HL-60 (cell line): ENCODE data around the gene DCN.

Source experiments
- DNase-seq, 2 experiments: peaks; one replicate each; pipeline ENCODE4 v3.0.0-alpha.2; 2010 to 2020; ENCODE audit warnings: low read depth in 1 of 2, low spot score in 1 of 2
- H3K27ac ChIP-seq: fragments of 250-450 bp; sonication (Bioruptor Pico); replicated peaks from 2 replicates; pipeline ENCODE4 v1.5.1; 2020; ENCODE audit warnings: mild to moderate bottlenecking, moderate library complexity
- H3K27me3 ChIP-seq: fragments of 250-450 bp; sonication (Bioruptor Pico); 2 replicates; pipeline ENCODE4 v1.5.1; 2021; ENCODE audit warnings: mild to moderate bottlenecking, moderate library complexity; ENCODE audit not compliant: insufficient read depth, poor library complexity, severe bottlenecking
- H3K4me3 ChIP-seq: replicated peaks from 2 replicates; pipeline ENCODE4 v1.5.1; 2011; ENCODE audit warnings: mild to moderate bottlenecking, control low read depth, low read length; ENCODE audit not compliant: insufficient read depth
- GABPA ChIP-seq: IDR thresholded peaks from 2 replicates; pipeline ENCODE4 v1.6.1; 2012; ENCODE audit warnings: low read depth
- POLR2AphosphoS5 ChIP-seq: IDR thresholded peaks from 2 replicates; pipeline ENCODE4 v1.6.1; 2012; ENCODE audit warnings: low read depth
- SPI1 ChIP-seq: IDR thresholded peaks from 2 replicates; pipeline ENCODE4 v1.6.1; 2012; ENCODE audit warnings: low read depth, mild to moderate bottlenecking, borderline replicate concordance
- TF ChIP-seq, protein P1 (sequence below): IDR thresholded peaks from 2 replicates; pipeline ENCODE4 v1.6.1; 2012; ENCODE audit warnings: low read depth; ENCODE audit not compliant: insufficient replicate concordance
- TF ChIP-seq, protein P2 (sequence below): IDR thresholded peaks from one replicate; pipeline ENCODE4 v1.5.1; 2011; ENCODE audit warnings: low read length, control low read depth, inconsistent platforms; ENCODE audit not compliant: insufficient read depth

The DCN gene

GRCh38 chr12:91215940-91216454 lies 33.4 kb upstream of the DCN start:
- TF ChIP-seq, protein P1, sequence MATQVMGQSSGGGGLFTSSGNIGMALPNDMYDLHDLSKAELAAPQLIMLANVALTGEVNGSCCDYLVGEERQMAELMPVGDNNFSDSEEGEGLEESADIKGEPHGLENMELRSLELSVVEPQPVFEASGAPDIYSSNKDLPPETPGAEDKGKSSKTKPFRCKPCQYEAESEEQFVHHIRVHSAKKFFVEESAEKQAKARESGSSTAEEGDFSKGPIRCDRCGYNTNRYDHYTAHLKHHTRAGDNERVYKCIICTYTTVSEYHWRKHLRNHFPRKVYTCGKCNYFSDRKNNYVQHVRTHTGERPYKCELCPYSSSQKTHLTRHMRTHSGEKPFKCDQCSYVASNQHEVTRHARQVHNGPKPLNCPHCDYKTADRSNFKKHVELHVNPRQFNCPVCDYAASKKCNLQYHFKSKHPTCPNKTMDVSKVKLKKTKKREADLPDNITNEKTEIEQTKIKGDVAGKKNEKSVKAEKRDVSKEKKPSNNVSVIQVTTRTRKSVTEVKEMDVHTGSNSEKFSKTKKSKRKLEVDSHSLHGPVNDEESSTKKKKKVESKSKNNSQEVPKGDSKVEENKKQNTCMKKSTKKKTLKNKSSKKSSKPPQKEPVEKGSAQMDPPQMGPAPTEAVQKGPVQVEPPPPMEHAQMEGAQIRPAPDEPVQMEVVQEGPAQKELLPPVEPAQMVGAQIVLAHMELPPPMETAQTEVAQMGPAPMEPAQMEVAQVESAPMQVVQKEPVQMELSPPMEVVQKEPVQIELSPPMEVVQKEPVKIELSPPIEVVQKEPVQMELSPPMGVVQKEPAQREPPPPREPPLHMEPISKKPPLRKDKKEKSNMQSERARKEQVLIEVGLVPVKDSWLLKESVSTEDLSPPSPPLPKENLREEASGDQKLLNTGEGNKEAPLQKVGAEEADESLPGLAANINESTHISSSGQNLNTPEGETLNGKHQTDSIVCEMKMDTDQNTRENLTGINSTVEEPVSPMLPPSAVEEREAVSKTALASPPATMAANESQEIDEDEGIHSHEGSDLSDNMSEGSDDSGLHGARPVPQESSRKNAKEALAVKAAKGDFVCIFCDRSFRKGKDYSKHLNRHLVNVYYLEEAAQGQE = no peak
- TF ChIP-seq POLR2AphosphoS5 = no peak
- TF ChIP-seq, protein P2, sequence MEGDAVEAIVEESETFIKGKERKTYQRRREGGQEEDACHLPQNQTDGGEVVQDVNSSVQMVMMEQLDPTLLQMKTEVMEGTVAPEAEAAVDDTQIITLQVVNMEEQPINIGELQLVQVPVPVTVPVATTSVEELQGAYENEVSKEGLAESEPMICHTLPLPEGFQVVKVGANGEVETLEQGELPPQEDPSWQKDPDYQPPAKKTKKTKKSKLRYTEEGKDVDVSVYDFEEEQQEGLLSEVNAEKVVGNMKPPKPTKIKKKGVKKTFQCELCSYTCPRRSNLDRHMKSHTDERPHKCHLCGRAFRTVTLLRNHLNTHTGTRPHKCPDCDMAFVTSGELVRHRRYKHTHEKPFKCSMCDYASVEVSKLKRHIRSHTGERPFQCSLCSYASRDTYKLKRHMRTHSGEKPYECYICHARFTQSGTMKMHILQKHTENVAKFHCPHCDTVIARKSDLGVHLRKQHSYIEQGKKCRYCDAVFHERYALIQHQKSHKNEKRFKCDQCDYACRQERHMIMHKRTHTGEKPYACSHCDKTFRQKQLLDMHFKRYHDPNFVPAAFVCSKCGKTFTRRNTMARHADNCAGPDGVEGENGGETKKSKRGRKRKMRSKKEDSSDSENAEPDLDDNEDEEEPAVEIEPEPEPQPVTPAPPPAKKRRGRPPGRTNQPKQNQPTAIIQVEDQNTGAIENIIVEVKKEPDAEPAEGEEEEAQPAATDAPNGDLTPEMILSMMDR = no peak
- no peak for TF ChIP-seq SPI1
- TF ChIP-seq GABPA = no peak
- no peak overlapping the region for H3K27ac ChIP-seq

GRCh38 chr12:91211866-91212265 lies 29.2 kb upstream of the DCN start:
- Histone ChIP-seq H3K4me3 (no peak overlapping the region), H3K27ac (no peak overlapping the region), H3K27me3 (no peaks in the 10 kb centered on the region)
- TF ChIP-seq, protein P1 = no peak
- TF ChIP-seq GABPA (no peak), POLR2AphosphoS5 (no peak), SPI1 (no peak)
- TF ChIP-seq, protein P2 = no peak
- no peak for DNase-seq

More at GRCh38 chr12:91215940-91216454, 33.4 kb upstream of the DCN start:
- Histone ChIP-seq H3K4me3 (no peak overlapping the region), H3K27me3 (no peaks in the 10 kb centered on the region)
- DNase-seq = no peak

DNA sequence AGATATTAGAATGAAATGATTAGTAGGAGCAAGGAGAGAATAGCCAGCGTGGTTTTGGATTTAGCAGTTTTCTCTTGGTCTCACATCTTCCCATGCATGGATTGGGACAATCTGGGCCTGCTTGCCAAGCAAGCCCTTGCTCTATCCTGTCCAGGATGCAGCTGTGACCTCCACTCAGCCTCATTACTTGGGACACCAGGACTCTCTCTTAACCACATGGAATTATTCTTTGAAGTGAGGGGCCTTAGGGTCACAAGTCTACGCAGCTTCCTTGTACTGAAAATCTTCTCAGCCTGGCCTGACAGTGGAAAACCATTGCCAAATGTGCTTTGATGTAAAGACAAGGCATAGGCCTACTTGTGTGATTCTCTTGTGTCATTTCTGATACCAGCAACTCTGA lies 28.0 kb upstream of the DCN start:
- H3K27ac ChIP-seq = no peak overlapping the region
- TF ChIP-seq SPI1 (no peak), POLR2AphosphoS5 (no peak), GABPA (no peak)
- TF ChIP-seq, protein P1 = no peak
- TF ChIP-seq, protein P2 = no peak
- H3K4me3 ChIP-seq = no peak overlapping the region
- no peak for DNase-seq
- H3K27me3 ChIP-seq = no peaks in the 10 kb centered on the region
